Ramos (cell line): Measurements from ENCODE around the gene PLCL1.

Experiments
- in situ Hi-C: fragments of 300-500 bp; cut with MboI; formaldehyde crosslinking; loops from one replicate; pipeline ENCODE4 v1.14.3; 2022; ENCODE audit warnings: low sequenced_read_pairs; ENCODE audit not compliant: unreplicated experiment

The PLCL1 gene

GRCh38 chr2:197848602-197849001 lies 44.2 kb downstream of the PLCL1 start:
- in situ Hi-C loops: no loop called here

GRCh38 chr2:197850882-197851450 lies 46.6 kb downstream of the PLCL1 start:
- in situ Hi-C loops: no loop called here

DNA sequence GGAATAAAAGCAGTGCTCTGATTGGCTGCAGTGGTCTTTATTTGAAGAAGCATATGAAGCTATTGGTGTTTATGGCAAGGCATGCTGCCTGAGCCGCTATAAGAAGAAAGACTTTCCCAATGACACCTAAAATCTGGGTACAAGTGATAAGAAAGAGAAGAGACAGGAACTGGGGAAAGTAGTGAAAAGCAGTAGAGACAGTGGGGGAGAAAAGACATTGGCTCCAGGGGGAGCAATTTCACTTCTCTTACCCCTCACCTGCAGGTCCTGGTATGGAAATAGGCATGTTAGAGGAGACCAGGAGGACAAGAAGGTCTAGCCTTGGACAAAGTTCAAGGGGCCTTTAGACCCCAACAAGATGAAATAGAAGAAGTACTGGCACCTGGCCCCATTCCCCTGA lies 47.1 kb downstream of the PLCL1 start:
- in situ Hi-C loops: no loop called here

DNA sequence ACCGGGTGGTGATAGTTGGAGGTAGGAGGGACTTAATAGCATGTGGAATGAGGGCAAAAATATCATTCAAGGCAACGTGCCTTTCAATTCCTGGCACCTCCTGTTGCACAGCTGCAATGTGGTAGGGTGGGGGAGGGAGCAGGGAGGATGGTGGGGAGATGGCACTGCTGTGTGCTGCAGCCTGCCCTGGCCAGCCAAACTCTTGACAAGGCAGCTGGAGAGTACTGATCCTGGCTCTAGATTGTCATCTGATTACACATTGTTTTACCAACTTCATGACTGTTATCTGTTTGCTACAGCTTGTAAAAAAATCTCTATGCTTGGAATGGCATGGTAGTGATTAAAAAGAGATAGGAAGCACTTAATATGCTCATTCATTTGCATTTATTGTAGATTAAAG lies 47.7 kb downstream of the PLCL1 start:
- in situ Hi-C loops: no loop called here

DNA sequence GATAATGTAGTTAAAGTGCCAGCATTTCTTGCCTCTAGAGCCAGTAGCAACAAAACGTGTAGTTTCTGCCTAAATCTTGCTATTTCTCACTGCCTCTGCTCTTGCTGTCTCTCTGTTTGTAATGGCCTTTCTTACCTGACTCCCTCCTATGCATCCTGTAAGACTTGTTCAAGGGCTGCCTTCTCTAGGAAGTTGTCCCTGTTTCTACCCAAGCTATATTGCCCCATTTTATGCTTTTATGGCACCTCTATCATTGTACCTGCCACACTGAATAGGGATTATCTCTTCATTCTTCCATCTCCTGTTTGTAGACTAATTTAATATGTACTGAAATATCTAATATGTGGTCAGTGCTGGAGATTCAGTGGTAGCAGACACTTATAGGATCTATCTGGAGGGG lies 49.2 kb downstream of the PLCL1 start:
- in situ Hi-C loops: no loop called here

- in situ Hi-C loops: no loop called here
These were observed 53.2 kb downstream of the PLCL1 start for GRCh38 chr2:197857476-197858107.

GRCh38 chr2:197858607-197859140 lies 54.3 kb downstream of the PLCL1 start:
- in situ Hi-C loops: no loop called here

GRCh38 chr2:197862246-197862955 lies 58.0 kb downstream of the PLCL1 start:
- in situ Hi-C loops: no loop called here

- in situ Hi-C loops: no loop called here
These were observed 59.4 kb downstream of the PLCL1 start for GRCh38 chr2:197863744-197864143.

DNA sequence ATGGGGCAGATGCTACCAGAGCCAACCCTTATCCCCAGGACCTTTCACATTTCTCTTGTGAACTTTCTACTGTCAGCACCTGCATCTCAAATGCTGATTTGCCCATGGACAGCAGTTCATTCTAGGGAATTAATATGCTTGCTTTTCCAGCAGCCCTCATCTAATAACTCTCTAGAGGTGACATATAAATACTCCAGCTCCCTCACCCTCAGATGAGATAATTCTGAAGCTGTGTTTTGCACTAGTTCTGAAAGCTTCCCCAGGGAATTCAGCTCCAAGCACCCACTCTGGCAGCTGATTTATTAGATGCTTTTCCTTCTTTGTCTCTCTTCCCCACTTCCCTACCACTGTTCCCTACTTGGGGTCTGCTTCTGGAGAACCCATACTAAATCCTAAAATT lies 62.1 kb downstream of the PLCL1 start:
- in situ Hi-C loops: no loop called here

- in situ Hi-C loops: no loop called here
These were observed 62.6 kb downstream of the PLCL1 start for GRCh38 chr2:197867033-197867432.

GRCh38 chr2:197867624-197868023 lies 63.2 kb downstream of the PLCL1 start:
- in situ Hi-C loops: no loop called here

- in situ Hi-C loops: no loop called here
These were observed 63.8 kb downstream of the PLCL1 start for GRCh38 chr2:197868206-197868605.

DNA sequence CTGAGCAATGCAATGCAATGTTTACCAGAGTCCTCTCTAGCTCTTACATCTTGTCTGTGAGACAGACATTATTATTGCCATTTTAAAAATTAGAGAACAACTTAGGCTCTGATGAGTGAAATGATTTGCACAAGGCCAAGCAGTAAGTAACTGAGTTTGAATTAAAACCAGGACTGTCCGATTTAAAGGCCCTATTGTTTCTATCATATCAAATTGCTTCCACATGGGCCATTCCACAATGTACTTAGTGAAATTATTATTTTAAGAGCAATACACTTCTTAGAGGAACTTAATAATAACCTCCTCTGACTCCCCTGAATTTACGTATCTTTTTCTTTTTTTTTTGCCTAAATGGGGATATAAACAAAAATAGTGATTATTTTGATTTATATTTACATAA lies 64.6 kb downstream of the PLCL1 start:
- in situ Hi-C loops: no loop called here

- in situ Hi-C loops: no loop called here
These were observed 65.2 kb downstream of the PLCL1 start for GRCh38 chr2:197869501-197870111.

GRCh38 chr2:197870137-197870536 lies 65.7 kb downstream of the PLCL1 start:
- in situ Hi-C loops: no loop called here

DNA sequence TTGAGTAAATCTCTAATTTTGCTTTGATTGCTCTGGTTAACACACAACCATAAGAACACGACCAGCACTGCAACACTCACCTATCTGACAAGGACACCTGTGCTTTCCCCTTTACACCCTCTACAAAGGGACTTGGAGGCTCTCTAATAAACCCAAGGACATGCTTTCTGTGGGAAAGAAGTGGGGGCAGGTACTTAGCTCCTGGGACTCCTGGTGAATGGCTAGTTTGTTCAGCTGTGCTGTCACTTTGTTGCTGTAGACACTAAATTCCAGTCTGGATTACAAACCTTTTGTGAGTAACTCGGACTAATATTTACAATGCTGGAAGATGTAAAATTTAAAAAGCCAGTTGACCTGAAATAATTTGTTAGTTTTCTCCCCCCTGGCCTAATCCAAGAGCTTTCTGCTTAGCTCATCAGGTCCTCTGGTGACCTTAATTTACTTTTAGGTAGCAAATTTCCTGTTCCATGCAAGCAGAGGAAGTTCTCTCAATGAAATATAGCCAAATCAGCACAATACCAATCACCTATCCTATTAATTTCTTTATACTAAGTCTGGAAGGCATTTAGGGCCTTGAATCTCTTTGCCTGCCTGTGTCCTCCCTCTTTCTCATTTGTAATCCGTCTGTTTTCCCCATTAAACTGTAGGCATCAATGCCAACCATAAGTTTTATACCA lies 67.5 kb downstream of the PLCL1 start:
- in situ Hi-C loops: no loop called here

GRCh38 chr2:197873293-197873701 lies 68.9 kb downstream of the PLCL1 start:
- in situ Hi-C loops: no loop called here

DNA sequence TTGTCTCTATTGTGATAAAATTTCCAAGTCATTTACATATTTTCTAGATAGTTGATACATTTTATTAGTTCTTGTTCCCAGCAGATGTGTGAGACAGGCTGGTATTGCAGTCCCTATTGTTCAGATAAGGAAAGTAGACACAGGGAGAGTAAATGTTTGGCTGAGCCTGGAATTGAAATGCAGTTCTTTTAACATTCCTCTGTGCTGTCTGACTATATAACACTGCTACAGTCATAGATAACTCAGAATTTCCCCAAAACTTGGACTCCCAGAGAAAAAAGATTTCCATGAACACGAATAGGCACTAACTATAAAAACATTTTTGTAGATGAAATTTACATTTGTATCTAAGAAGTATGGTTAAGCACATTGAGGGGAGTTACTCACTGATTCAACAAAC lies 71.4 kb downstream of the PLCL1 start:
- in situ Hi-C loops: no loop called here

GRCh38 chr2:197876524-197876923 lies 72.1 kb downstream of the PLCL1 start:
- in situ Hi-C loops: no loop called here

DNA sequence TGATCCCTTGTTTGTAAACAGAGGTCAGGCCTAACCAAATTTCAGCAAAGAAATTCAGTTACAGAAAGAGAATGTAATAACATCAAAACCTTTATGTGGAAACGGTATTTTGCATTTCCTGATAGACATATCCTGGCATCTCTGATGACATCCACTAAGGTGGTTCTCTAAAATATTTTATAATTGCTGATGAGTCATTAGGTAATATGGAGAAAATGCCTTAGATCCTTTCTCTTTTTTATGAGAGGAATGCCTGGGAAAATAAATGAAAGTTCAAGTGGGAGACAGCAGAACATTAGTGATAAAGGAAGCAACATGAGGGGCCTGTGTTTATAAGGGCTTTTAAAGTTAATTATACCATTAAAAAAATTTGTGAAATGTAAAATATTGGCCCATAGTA lies 72.6 kb downstream of the PLCL1 start:
- in situ Hi-C loops: no loop called here
